GM19468 (cell line): ENCODE data around the gene TMEM255B.
"Not testable (repeated sequence)": the region's sequence is repeated elsewhere in the genome, so short reads cannot be mapped to it uniquely, and the experiment has no call there.

ENCODE experiments used
- ATAC-seq: cut with Tn5 transposase; IDR thresholded peaks from one replicate; pipeline ENCODE4 v1.9.1; 2021; ENCODE audit warnings: mild to moderate bottlenecking, moderate library complexity, moderate number of reproducible peaks; ENCODE audit not compliant: unreplicated experiment; ENCODE audit errors: extremely low read depth

TMEM255B gene

DNA sequence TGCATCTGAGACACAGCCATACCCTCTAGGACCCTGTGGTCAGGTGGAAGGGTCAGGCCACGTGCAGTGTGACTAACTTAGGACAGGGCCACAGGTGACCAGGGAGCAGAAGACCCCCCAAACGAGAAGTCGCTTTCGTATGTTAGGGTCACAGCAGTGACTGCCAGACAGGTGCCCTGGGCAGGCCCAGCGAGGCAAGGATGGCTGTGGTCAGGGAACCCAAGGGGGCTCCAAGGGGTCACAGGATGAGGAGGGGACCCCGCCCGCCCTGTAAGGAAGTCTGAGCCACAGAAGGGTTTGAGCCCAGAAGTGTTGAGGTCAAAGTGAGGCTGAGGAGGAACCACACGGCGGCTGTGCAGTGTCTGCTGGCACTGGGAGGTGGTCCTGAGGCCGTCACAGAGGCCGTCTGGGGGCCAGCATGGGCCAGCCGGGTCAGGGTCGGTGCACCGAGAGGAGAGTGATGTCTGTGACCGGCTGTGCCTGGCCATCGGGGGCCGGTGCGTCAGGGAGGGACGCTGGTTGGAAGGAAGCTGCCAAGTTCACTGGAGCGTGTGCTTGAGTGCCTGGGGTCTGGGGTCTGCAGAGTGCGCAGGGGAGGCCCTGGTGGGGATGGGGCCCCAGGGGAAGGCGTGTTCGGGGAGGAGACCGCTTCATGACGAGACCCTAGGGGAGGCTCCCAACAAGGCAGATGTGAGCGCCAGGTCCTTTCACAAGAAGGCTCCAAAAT is 24.8 kb upstream of the TMEM255B start:
- ATAC-seq, result no peak

- no peak for ATAC-seq
Observed at GRCh38 chr13:113734826-113735125, 24.2 kb upstream of the TMEM255B start.

DNA sequence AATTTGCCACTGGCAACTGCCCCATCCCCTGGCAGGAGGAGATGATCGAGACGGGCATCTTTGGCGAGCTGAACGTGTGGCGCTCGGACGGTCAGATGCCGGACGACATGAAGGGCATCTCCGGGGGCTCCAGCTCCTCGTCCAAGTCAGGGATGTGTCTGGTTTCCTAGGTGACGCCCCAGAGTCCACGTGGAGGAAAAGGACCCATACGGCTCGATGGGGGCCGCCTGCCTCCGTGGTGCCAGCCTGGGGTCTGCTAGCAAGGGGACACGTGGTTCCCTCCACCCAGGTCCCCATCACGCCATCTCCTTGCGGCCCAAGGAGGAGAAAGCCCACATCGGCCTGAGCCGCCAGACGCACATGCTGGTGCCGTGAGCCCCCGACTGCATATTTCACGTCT is 23.8 kb upstream of the TMEM255B start:
- ATAC-seq, result no peak

DNA sequence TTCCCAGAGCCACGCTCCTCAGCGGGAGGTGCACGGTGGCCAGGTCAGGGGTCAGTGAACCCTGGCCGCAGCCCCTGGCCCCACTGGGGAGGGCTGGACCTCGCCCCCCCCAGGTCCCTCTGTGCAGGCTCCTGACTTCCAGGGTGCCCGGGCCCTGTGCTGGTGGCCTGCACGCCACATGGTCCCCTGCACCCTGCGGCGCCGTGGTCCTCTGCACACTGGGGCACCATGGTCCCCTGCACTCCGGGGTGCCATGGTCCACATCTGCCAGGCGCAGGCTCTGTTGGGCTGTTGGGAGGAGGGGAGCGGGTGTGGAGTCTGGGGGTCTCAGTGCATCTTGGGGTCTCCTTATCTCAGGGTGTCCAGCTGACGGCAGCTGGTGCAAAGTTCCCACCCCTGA is 23.3 kb upstream of the TMEM255B start:
- ATAC-seq, result no peak

DNA sequence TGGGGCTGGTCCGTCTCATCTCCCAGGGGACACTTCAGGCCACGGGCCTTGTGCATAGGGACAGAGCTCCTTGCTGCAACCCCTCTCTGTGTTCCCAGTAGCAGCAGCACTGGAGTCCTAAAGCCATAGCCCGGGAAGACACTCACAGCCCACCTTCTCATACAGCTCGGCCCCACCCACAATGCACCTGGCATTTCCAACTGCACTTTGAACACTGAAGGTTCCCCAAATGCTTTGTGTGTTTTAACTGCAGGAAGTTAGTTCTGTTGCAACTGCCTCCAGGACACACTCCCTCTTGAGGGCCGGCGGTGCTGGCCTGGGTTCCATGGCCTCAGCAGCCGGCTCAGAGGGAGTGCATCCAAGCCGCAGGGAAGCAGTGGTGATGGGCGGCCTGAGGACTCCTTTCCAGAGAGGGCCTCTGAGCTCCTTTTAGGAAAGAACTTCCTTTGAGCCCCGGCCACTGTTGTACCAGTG is 22.7 kb upstream of the TMEM255B start:
- ATAC-seq, result no peak

- no peak for ATAC-seq
Observed at GRCh38 chr13:113737803-113738202, 21.2 kb upstream of the TMEM255B start.

DNA sequence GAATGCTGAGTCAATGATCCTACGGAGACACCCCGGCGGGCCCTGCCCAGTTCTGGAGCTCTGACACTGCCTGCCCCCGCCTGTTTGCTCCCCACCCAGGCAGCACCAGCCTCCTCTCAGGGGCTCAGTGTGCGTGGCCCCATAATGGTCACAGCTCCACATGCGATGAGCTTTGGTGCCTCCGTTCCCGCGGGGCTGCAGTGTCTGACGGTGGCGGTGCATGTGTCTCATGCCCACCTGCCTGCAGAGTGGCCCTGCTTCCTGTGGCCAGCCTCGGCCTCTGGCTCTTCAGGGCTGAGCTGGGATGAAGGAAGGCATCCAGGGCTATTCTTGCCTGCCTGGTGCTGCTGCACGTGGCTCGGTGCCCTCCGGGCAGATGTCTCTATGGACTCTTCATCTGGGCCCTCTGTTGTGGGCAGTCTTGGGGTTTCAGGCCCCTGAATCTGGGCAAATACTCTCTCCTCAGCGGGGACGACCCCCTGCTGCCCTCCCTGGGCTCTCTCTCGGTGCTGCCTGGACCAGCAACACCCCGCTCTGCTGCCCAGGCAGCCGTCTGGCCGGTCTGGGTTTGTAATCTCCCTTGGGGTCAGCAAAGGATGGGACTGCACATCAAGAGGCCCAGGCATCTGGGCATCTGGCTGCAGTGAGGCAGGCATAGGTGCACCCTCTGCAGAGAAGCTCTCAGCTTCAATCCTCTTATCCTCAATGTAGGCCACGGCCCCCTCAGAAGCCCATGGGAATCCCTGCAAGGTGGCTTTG is 19.3 kb upstream of the TMEM255B start:
- ATAC-seq, result no peak

- ATAC-seq, result no peak
Observed at GRCh38 chr13:113740286-113740556, 18.8 kb upstream of the TMEM255B start.

DNA sequence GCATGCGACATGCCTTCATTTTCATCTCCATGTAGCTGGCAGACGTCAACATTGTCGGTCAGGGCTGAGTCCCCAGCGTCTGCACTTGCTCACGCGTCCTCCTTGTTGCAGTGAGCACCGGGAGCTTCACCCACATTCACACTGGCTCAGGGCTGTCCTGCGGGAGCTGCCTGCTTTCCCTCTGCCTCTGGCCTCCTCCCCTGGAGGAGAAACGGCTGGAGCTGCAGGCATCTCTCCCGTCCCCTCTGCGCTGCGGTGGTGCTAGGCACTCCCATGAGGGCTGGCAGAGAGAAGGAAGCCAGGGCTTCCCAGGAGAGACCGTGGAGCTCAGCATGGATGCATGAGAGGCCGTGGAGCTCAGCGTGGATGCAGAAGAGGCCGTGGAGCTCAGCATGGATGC is 18.4 kb upstream of the TMEM255B start:
- no peak for ATAC-seq

DNA sequence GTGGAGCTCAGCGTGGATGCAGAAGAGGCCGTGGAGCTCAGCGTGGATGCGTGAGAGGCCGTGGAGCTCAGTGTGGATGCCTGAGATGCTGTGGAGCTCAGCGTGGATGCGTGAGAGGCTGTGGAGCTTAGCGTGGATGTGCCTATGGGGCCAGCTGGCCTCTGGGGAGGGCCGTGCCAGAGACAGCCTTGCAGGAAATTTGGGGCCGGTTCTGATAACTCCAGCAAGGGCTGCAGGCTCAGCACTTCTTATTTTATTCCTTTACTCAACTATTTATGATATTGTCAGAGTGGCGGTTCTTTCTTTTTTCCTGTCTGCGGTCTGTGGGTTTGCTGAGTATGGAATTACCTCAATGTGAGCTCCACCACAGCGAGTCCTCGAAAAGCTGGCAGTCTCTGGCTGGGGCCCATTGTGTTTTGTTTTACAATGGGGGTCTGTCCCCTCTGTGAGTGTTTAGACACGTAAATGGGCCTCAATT is 17.8 kb upstream of the TMEM255B start:
- no peak for ATAC-seq

DNA sequence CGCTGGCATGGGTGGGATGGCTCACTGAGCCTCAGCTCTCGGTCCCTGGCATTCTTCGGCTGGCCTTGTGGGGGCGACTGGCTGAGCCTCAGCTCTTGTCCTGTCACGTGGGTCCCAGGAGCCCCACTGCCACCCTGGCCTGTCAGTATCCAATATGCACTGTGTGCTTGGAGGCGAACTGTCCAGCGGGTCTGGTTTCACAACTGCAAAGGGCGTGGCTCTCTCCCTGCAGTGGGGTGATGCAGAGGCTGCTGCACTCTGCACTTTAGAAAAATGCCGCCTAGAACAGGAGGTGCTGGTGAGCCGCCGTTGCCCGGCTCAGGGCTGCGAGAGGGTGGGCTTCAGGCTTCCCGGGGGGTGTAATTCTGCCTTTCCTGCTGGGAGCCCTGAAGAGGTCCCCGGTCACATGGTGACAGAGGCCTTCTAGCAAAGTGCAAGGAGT is 17.0 kb upstream of the TMEM255B start:
- no peak for ATAC-seq

GRCh38 chr13:113742445-113743120 is 16.4 kb upstream of the TMEM255B start:
- ATAC-seq, result no peak

DNA sequence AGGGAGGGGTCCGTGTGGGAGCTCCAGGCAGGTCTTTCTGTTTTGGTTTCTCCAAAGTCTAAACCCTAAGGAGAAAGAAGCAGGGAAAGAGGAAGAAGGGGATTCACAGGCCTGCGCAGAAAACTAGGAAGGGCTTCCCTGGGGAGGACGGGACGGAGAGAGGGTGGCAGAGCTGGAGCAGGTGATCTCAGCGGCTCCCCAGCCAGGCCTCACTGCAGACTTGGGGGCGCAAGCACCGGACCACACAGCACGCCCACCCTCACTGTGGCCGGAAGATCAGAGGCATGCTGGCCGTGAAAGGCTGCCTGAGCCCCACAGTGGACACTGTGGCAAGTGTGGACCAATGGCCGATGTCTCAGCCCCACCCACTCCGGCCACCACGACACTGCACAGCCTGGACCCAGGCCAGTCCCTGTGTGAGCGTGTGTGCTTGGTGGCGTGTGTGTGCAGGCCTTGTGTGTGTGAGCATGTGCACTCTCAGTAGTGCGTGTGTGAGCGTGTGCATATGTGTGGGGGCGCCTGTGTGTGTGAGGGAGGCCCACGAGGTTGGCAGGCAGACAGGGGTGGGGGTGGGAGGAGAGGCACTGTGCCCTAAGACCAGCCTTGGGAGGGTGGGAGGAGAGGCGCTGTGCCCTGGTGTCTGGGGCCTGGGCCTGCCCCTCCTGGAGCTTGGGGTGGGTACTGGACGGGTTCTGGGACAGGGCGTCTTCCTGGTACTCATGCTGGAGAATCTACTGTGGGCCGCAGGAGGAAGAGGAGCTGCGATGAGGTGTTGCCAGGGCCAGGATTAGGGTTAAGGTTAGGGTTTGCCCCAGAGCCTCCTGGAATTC is 15.4 kb upstream of the TMEM255B start:
- no peak for ATAC-seq

GRCh38 chr13:113744197-113745000 is 14.6 kb upstream of the TMEM255B start:
- ATAC-seq, result no peak

DNA sequence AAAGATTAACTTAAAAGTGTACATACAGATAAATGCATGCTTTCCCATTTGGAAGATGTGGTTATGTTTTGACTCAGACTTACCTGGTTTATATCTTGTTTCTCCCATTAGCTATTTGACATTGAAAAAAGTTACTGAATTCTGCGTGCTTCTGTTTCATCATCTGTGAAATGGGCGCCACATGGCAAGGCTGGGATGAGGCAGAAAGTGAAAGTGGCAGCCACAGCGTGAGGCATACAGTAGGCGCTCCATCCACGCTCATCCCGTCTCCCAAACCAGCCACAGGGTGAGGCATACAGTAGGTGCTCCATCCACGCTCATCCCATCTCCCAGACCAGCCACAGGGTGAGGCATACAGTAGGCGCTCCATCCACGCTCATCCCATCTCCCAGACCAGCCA is 14.0 kb upstream of the TMEM255B start:
- ATAC-seq, result no peak

GRCh38 chr13:113745500-113746142 is 13.4 kb upstream of the TMEM255B start:
- ATAC-seq, result not testable (repeated sequence)

- no peak for ATAC-seq
Observed at GRCh38 chr13:113746143-113746525, 12.9 kb upstream of the TMEM255B start.

- no peak for ATAC-seq
Observed at GRCh38 chr13:113746671-113747070, 12.4 kb upstream of the TMEM255B start.

GRCh38 chr13:113747291-113747833 is 11.7 kb upstream of the TMEM255B start:
- ATAC-seq, result no peak
